Thymus (tissue), 11 donors: ENCODE measurements around the gene SSH2. TPM values are rescaled to one million over a fixed set of nuclear protein-coding genes. Genes with fewer than 3 reads are reported as not detected.

ENCODE experiments used
- DNase-seq, 9 donors: peaks; one replicate each; pipeline ENCODE4 v3.0.0-alpha.2; 2013; ENCODE audit warnings: low spot score in 9 of 9, low read depth in 6 of 9, missing footprints in 1 of 9
- H3K27ac ChIP-seq, 2 donors: one replicate each; pipeline ENCODE4 v1.5.1; 2013; ENCODE audit warnings: control low read depth in 1 of 2, low read depth in 1 of 2, low read length in 1 of 2, mild to moderate bottlenecking in 1 of 2, moderate library complexity in 1 of 2
- H3K27me3 ChIP-seq, 2 donors: one replicate each; pipeline ENCODE4 v1.5.1; 2013; ENCODE audit warnings: low read length in 1 of 2; ENCODE audit not compliant: control insufficient read depth in 2 of 2, insufficient read depth in 1 of 2
- H3K36me3 ChIP-seq, 2 donors: one replicate each; pipeline ENCODE4 v1.5.1; 2013; ENCODE audit warnings: low read length in 1 of 2, mild to moderate bottlenecking in 1 of 2, moderate library complexity in 1 of 2; ENCODE audit not compliant: control insufficient read depth in 2 of 2, insufficient read depth in 2 of 2
- H3K4me1 ChIP-seq, 2 donors: one replicate each; pipeline ENCODE4 v1.5.1; 2013; ENCODE audit warnings: low read length in 2 of 2; ENCODE audit not compliant: control insufficient read depth in 2 of 2, insufficient read depth in 2 of 2
- H3K4me3 ChIP-seq, 2 donors: one replicate each; pipeline ENCODE4 v1.5.1; 2013; ENCODE audit warnings: low read length in 2 of 2, control low read depth in 1 of 2, mild to moderate bottlenecking in 1 of 2
- H3K9me3 ChIP-seq, 2 donors: one replicate each; pipeline ENCODE4 v1.5.1; 2013; ENCODE audit warnings: low read length in 1 of 2, mild to moderate bottlenecking in 1 of 2; ENCODE audit not compliant: control insufficient read depth in 2 of 2, insufficient read depth in 1 of 2
- WGBS: extraction: QIAGEN DNeasy Blood & Tissue Kit; methylation state at CpG from one replicate; pipeline ENCODE4 v1.1.7; 2013; 5-methylcytosine and 5-hydroxymethylcytosine counted together
- polyA plus RNA-seq: library from polyadenylated mRNA; stranded (reverse); fragments of 200-250 nt; gene quantifications from one replicate; pipeline ENCODE4 v1.2.3, GENCODE V29; 2013
- total RNA-seq: library from RNA; stranded (reverse); fragments of 120-200 nt; gene quantifications from one replicate; pipeline ENCODE4 v1.2.4, GENCODE V29; 2013
- donor health status: healthy.

SSH2 gene
- total and polyA plus RNA-seq, 2 donors = 25.4 to 28.5 TPM

DNA sequence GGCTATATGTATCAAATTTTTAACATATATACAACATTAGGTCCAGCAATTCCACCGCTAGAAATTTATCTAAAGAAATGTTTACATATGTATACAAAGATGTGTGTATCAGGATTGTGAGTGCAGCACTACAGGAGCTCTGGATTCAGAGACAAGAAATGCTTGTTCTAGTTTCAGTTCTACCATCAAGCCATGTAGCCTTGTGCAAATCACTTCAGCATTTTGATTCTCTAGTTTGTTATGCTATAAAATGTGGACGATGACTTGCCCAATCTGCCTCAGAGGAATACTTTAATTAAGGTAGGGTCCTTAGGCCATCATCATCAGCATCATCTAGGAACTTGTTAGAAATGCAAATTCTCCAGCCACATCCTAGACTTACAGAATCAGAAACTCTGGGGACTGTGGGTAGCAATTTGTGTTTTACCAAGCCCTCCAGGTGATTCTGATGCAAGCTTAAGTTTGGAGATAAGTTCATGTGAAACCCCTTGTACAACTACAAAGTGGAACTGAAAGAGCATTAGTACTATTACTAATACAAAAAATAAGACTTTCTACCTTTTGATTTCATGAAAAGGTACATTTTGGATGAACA, 176.1 kb downstream of the SSH2 start:
- Histone ChIP-seq H3K27ac (peak overlapping the region in 1 of 2 donors; percentile 35), H3K4me1 (peaks cover 6 to 21% of the 10 kb centered on the region in 2 donors), H3K4me3 (no peak overlapping the region), H3K27me3 (no peaks in the 10 kb centered on the region), H3K9me3 (no peaks in the 10 kb centered on the region), H3K36me3 (peaks cover 15 to 41% of the 10 kb centered on the region in 2 donors)
- 97% methylated on average over 2 of the region's 2 CpGs for WGBS
- no peak for DNase-seq

GRCh38 chr17:29749045-29749825, 180.8 kb downstream of the SSH2 start:
- Histone ChIP-seq H3K9me3 (no peaks in the 10 kb centered on the region), H3K4me3 (no peak overlapping the region), H3K27ac (no peak overlapping the region), H3K36me3 (peaks cover 10 to 32% of the 10 kb centered on the region in 2 donors), H3K4me1 (peaks cover 0 to 6% of the 10 kb centered on the region in 2 donors), H3K27me3 (no peaks in the 10 kb centered on the region)
- WGBS = 98% methylated on average over 5 of the region's 5 CpGs
- no peak for DNase-seq

- Histone ChIP-seq H3K9me3 (no peaks in the 10 kb centered on the region), H3K36me3 (peaks cover 5 to 26% of the 10 kb centered on the region in 2 donors), H3K4me3 (no peak overlapping the region), H3K4me1 (peaks cover 0 to 6% of the 10 kb centered on the region in 2 donors), H3K27ac (no peak overlapping the region), H3K27me3 (no peaks in the 10 kb centered on the region)
- no peak for DNase-seq
- 98% methylated on average over 1 of the region's 1 CpG for WGBS
These were observed 181.6 kb downstream of the SSH2 start for GRCh38 chr17:29748400-29748799.

DNA sequence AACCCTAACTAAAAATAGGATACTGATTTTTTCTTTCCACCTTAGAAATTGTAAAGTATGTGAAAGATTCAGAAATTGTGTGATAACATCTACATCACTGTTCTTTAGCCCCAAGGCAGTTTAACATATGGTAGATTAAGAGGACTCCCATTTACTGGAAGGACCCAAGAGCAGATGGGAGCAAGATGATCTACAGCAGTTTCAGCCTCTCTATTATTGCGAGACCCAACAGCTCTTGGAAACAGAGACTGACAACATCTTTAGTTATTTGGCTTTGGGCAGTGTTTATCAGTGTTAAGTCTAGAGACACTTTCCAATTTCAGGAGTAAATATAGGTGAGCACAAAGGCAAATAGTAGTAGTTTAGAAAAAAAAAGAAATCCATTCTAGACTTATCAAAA, 182.4 kb downstream of the SSH2 start:
- Histone ChIP-seq H3K27ac (no peak overlapping the region), H3K9me3 (no peaks in the 10 kb centered on the region), H3K27me3 (no peaks in the 10 kb centered on the region), H3K36me3 (peaks cover 0 to 19% of the 10 kb centered on the region in 2 donors), H3K4me3 (no peak overlapping the region), H3K4me1 (peaks cover 0 to 6% of the 10 kb centered on the region in 2 donors)
- no peak for DNase-seq
- 99% methylated on average over 1 of the region's 1 CpG for WGBS

DNA sequence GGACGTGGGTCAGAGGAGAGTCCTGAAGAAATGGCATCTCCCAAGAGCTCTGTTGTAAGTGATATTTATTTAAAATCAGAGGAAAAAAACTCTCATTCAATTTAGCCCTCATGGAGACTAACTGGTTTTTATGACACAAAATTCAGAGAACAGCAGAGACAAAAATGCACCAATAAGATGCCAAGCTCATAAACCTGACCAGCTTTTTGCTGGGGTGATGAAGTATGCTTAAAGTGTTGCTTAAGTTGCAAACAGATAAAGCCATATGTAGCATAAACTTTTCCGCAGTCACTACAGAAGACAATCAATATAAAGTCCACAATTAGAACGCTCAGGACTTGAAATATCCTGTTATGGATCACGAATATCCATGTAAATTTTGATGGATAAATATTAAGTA, 183.4 kb downstream of the SSH2 start:
- H3K4me3 ChIP-seq = no peak overlapping the region
- H3K4me1 ChIP-seq = peaks cover 0 to 10% of the 10 kb centered on the region in 2 donors
- H3K27me3 ChIP-seq = no peaks in the 10 kb centered on the region
- no peak for DNase-seq
- peaks cover 0 to 16% of the 10 kb centered on the region in 2 donors for H3K36me3 ChIP-seq
- WGBS = 97% methylated on average over 4 of the region's 4 CpGs
- H3K9me3 ChIP-seq = no peaks in the 10 kb centered on the region
- no peak overlapping the region for H3K27ac ChIP-seq

DNA sequence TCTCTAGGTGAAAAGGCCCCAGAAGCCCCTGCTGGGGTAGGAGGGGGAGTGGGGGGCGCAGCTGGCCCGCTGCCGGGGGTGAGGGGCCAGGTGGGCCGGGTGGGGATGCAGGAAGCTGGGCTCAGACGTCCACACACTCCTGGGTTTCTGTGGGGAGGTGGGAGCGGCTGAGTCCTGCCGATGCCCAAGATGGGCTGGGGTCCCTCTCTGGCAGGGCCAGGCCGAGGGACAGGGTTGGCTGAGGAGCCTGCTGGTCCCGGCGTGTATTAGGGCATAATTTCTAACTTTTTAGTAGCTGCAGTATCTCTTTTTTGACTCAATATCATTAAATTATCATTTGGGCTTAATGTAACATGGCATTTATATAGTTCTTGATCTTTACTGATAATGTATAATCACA, 185.9 kb downstream of the SSH2 start:
- H3K27ac ChIP-seq = peak overlapping the region in 1 of 2 donors; percentile 27
- no peak overlapping the region for H3K4me3 ChIP-seq
- WGBS = 95% methylated on average over 10 of the region's 10 CpGs
- H3K4me1 ChIP-seq = peaks cover 0 to 13% of the 10 kb centered on the region in 2 donors
- no peaks in the 10 kb centered on the region for H3K9me3 ChIP-seq
- H3K27me3 ChIP-seq = no peaks in the 10 kb centered on the region
- no peak for DNase-seq
- peaks cover 0 to under 1% of the 10 kb centered on the region in 2 donors for H3K36me3 ChIP-seq

DNA sequence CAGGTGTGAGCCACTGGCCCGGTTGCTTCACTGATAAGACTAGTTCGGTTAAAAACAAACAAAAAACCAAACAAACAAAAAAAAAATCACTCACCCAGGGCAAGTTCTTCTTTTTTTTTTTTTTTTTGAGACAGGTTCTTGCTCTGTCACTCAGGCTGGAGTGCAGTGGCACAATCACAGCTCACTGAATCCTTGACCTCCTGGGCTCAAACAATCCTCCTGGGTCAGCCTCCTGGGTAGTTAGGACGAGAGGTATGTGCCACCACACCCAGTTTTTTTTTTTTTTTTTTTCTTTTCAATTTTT, 187.9 kb downstream of the SSH2 start:
- H3K36me3 ChIP-seq = peaks cover 0 to 4% of the 10 kb centered on the region in 2 donors
- H3K4me1 ChIP-seq = peaks cover 0 to 13% of the 10 kb centered on the region in 2 donors
- H3K4me3 ChIP-seq = no peak overlapping the region
- WGBS = 93% methylated on average over 3 of the region's 3 CpGs
- no peak for DNase-seq
- peak overlapping the region in 1 of 2 donors; percentile 4 for H3K27ac ChIP-seq
- no peaks in the 10 kb centered on the region for H3K27me3 ChIP-seq
- no peaks in the 10 kb centered on the region for H3K9me3 ChIP-seq

- Histone ChIP-seq H3K27ac (peak overlapping the region in 1 of 2 donors; percentile 40), H3K9me3 (no peaks in the 10 kb centered on the region), H3K27me3 (no peaks in the 10 kb centered on the region), H3K4me3 (no peak overlapping the region), H3K4me1 (peaks cover 0 to 8% of the 10 kb centered on the region in 2 donors), H3K36me3 (peaks cover 0 to 7% of the 10 kb centered on the region in 2 donors)
- no peak for DNase-seq
- 90% methylated on average over 4 of the region's 4 CpGs for WGBS
These were observed 190.0 kb downstream of the SSH2 start for GRCh38 chr17:29740017-29740416.

DNA sequence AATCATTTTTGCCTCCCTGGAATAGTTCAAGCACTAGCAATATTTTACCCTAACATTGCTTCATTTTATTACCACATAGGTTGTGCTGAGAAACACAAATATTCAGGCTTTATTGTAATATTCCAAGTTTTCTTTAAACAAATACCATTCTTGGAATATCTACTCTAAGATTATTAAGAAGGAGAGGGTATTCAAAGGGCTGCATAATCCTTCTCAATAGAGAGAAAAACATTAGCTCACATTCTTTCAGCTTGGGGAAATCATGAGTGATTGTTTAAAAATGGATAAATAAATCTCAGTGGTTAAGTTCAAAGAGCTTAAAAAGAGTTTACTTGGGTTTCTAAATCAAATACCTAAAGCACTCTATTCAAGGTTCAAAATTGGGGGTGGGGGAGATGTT, 195.4 kb downstream of the SSH2 start:
- DNase-seq = no peak
- Histone ChIP-seq H3K27me3 (no peaks in the 10 kb centered on the region), H3K4me1 (peaks cover 7 to 12% of the 10 kb centered on the region in 2 donors), H3K36me3 (peaks cover 0 to 12% of the 10 kb centered on the region in 2 donors), H3K4me3 (no peak overlapping the region), H3K27ac (no peak overlapping the region), H3K9me3 (no peaks in the 10 kb centered on the region)
